Middle frontal gyrus (tissue), 1 donor: Measurements from ENCODE around the gene HCST.
A peak's percentile ranks its signal among the peaks of the same experiment; 100 is the strongest.
"Not testable (repeated sequence)": the region's sequence is repeated elsewhere in the genome, so short reads cannot be mapped to it uniquely, and the experiment has no call there.

Source experiments
- DNase-seq: peaks from one replicate; pipeline ENCODE4 v3.0.0-alpha.2; 2015; ENCODE audit warnings: low spot score; ENCODE audit errors: extremely low spot score

The HCST gene

DNA sequence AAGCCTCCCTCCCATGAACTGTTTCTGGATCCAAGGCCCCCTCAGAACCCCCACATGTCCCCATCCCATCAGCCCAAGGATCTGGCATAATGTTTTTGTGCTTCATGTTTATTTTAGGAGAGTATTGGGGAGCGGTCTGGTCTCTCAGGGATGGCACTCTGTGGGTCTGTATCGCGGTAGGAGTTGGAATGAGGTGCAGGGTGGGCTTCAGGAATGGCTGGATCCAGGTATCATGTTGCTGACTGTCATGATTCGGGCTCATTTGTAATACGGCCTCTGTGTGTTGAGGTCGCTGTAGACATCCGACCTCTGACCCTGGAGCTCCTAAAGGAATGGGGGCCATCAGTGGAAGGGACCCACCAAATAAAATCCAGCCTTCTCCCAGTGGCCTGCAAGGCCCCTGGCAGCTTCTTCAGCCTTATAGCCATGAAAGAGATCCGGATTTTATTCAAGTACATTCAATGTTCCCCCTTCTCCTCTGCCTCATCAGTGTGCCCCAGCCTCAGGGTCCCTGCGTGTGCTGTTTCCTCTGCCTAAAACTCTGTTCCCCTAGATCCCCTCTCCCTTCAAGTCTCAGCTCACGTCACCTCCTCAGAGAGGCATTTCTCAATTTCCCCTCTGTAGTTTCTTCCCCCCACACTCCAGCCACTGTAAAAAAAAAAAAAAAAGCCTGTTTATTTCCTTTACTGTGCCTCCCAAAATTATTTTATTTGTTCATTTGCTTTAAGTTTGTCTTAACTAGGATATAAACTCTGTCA is 2.2 kb downstream of the HCST start:
- DNase-seq, result no peak

- no peak for DNase-seq
These were observed 2.9 kb downstream of the HCST start for GRCh38 chr19:35905178-35905727.

- DNase-seq, result no peak
These were observed 5.0 kb downstream of the HCST start for GRCh38 chr19:35907377-35907745.

DNA sequence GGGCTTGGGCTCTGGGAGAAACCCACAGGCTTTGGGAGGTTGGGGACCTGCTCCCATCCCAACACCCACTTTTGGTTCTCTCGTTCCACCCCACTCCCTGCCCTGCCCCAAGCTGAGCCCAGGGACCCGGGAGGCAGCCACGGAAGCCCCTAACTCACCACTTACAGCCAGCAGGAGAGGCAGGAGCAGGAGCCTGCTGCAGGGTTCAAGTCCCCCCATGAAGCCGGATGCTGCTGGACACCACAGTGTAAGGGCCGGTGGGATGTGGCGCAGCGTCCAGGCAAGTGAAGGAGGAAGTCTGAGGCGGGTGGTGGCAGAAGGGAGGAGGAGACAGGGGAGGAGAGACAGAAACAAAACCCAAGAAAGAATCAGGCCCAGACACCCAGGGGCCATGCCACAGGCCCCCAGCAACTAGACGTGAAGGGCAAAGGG is 5.7 kb downstream of the HCST start, which contains the start of gene TYROBP:
Gene TYROBP (minus strand): TSS at position 286 of the 432 bp plus-strand sequence. CDS start 67 bp downstream, at position 219.
- DNase-seq, result no peak

GRCh38 chr19:35908973-35909683 is 6.8 kb downstream of the HCST start:
- DNase-seq, result no peak

GRCh38 chr19:35909684-35910035 is 7.3 kb downstream of the HCST start:
- no peak for DNase-seq

DNA sequence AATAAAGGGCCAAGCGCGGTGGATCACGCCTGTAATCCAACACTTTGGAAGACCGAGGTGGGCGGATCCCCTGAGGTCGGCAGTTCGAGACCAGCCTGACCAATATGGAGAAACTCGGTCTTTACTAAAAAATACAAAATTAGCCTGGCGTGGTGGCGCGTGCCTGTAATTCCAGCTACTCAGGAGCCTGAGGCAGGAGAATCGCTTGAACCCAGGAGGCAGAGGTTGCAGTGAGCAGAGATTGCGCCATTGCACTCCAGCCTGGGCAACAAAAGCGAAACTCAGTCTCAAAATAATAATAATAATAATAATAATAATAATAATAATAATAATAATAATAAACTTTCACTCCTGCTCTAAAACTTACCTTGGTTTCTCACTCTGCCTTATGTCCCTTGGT is 8.0 kb downstream of the HCST start:
- DNase-seq, result not testable (repeated sequence)

- no peak for DNase-seq
These were observed 8.8 kb downstream of the HCST start for GRCh38 chr19:35911173-35911572.

DNA sequence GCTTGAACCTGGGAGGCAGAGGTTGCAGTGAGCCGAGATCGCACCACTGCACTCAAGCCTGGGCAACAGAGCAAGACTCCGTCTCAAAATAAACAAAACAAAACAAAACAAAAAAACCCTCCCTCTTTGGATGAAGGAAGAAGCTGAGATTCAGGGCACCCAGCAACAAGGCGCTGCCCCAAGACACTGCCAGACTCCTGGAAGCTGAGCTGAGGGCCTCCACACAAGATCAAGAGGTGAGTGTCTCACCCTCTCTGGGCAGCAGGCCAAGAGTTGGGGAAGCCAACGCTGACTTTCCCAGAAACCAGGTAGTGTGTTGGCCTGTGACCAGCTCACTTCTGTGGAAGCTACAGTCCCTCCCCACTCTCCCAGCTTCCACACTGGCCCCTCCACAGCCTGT is 9.5 kb downstream of the HCST start:
- no peak for DNase-seq

GRCh38 chr19:35913589-35913988 is 11.3 kb downstream of the HCST start:
- no peak for DNase-seq

- DNase-seq, result no peak
These were observed 13.1 kb downstream of the HCST start for GRCh38 chr19:35915443-35915842.

DNA sequence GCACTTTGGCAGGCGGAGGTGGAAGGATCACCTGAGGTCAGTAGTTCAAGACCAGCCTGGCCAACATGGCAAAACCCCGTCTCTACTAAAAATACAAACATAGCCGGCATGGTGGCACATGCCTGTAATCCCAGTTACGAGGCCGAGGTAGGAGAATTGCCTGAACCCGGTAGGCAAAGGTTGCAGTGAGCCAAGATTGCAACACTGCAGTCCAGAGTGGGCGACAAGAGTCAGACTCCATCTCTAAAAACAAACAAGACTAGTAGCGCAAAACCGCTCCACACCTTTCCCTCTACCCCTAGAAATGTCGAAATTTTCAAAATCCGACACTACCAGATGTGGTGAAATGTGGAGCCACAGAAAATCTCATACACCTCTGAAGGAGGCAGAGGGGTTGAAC is 17.0 kb downstream of the HCST start:
- no peak for DNase-seq

DNA sequence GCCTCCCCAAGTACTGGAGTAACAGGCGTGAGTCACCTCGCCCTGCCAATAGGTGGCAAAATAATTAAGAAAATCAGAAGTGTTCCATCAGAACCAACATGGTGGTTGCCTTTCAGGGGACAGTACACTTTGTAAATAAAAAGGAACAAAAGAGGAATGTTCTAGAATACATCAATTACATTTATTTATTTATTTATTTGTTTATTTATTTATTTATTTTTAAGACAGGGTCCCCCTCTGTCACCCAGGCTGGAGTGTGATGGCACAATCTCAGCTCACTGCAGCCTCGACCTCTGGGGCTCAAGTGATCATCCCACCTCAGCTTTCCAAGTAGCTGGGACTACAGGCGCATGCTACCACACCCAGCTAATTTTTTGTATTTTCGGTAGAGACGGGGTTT is 18.7 kb downstream of the HCST start:
- DNase-seq, result no peak

DNA sequence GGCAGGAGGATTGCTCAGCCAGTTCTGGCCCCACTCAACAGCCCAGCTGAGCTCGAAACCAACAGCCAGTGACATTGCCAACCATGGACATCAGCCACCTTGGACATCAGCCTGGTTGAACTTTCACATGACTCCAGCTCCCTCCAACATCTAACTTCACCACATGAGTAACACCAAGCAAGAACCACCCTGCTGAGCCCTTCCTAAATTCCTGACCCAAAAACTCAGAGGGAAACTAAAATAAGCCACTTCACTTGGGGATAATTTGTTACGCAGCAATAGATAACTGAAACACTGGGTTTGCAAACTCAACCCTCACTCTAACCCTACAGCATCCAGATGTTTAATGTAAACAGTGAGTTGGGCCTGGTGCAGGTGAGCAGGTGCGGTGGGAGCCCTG is 23.2 kb downstream of the HCST start:
- no peak for DNase-seq

DNA sequence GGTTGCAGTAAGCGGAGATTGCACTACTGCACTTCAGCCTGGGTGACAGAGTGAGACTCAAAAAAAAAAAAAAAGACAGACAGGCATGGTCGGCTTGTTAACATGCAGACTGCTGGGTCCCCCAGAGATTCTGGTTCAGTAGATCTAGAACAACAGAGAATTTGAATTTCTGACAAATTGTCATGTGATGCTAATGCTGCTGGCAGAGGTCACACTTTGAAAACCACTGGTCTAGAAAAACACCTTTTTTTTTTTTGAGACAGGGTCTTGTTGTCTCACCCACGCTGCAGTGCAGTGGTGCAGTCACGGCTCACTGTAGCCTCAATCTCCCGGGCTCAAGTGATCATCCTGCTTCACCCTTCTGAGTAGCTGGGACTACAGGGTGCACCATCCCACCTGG is 26.2 kb downstream of the HCST start:
- DNase-seq, result no peak

DNA sequence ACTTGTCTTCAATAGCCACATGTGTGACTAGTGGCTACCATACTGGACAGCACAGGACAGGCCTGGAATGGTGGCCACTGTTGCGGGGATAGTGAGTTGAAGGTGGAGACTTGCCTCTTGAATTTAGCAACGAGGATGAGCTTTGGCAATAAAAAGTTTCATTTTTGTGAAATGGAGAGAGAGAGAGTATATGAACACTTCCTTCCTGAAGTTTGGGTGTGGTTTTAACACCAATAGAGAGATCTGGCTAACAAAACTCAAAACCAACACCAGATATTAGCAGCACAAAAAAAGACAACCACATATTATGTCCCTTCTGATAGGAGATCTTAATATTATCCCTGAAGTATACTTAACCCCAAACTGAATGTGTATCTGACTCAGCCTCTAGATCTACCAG is 27.5 kb downstream of the HCST start:
- no peak for DNase-seq

DNA sequence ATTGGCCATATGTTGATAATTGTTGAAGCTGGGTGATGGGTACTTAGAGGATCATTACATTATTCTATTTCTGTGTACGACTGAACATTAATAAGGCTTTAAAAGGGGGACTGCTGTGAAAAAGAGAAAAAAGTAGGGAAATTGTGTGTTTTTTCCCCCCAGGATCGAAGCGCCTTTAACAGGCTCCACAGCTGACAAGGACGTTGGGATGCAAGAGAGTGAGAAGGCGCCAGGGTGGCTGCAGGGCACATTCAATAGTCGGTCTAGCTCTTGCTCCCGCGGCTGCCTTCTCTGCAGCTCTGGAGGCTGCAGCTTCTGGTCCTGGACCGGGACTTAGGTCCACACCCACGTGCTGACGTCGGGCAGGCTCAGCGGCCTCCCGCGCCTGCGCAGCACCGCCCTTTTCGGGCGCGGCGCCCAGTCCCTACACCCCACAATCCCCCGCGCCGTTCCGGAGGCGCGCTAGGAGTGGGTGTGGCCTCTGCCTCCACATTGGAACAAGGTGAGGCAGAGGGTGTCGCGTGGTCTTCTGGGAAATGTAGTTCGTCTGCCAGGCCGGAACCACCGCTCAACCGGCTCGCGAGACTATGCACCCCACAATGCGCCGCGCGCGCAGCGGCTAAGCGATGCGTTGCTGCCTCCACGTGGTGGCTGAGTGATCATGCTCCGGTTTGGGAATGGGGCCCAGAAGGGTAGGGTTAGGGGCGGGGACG is 29.0 kb downstream of the HCST start:
- DNase-seq, result peak; percentile 97

DNA sequence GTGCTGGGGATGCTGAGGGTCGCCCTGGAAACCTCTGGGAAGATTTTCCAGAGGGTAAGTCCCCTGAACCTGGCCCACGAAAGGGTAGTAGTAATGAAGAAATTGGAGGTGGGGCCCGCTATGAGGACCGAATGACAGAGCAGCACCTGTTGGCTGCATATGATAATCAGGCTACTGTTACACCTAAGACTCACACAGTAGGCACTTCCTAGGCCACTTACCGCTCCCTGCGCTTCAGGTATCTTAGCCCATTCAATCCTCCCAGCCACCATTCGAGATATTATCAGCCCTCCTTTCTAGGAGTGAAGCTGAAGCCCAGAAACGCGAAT is 29.5 kb downstream of the HCST start:
- DNase-seq, result no peak

GRCh38 chr19:35932291-35932936 is 30.1 kb downstream of the HCST start:
- DNase-seq, result no peak

DNA sequence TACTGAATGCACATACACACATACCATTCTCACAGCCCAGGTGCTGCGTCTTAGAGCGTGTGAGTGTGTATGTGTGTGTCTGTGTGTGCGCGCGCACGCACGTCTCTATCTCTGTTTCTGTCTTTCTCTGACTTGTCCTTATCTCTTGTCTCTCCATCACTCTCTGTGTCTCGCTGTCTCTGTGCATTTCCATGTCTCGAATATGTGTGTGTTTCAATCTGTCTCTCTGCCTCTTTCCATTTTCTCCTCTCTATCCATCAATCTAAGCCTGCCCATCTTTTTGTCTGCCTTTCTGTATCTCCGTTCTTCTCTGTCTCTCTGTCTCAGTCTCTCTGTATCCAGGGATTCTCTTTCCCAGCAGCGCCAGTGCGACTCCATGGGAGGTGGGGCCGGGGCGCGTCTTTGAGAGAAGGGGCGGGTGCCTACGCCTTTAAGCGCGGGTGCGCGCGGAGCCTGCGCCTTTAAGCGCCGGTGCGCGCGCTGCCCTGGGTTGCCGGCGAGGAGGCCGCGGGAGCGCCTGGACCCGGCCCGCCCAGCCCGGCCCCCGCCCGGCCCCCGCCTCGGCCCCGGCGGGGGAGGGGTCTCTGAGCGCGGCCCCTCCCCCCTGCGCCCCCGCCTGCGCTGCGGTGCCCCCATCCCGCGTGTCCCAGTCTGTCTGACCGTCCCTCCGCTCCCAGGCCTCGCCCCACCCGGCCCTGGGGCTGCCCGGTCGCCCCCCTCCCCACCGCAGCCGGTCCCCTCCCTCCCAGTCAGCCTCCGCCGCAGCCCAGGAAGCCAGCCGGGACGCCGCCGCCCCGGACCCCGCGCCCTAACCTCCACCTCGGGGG is 33.8 kb downstream of the HCST start, which contains the start of gene LRFN3:
Gene LRFN3 (plus strand): TSS at position 464 of the 827 bp plus-strand sequence. CDS start 3,052 bp downstream, outside the sequence.
- peak; percentile 67 for DNase-seq
